Activated T-helper 17 cell treated with anti-CD3 and anti-CD28 coated beads, Interleukin-2, amount 50 U/mL, for 72 hours (primary cell): ENCODE results near the gene TAS2R60. TPM values are rescaled to one million over a fixed set of nuclear protein-coding genes. Genes with fewer than 3 reads are reported as not detected.

ENCODE experiments used
- ATAC-seq: fragments of 150-1000 bp; cut with Tn5 transposase; replicated peaks from 2 replicates; pipeline ENCODE4 v1.10.0; 2021; ENCODE audit warnings: mild to moderate bottlenecking, moderate library complexity
- H3K27ac Mint-ChIP-seq: one replicate; pipeline ENCODE4 v1.8.0; 2022; ENCODE audit warnings: mixed read lengths
- H3K27me3 Mint-ChIP-seq: one replicate; pipeline ENCODE4 v1.8.0; 2022; ENCODE audit warnings: mixed read lengths
- H3K36me3 Mint-ChIP-seq: one replicate; pipeline ENCODE4 v1.8.0; 2022; ENCODE audit warnings: low read depth, mild to moderate bottlenecking, mixed read lengths
- H3K4me1 Mint-ChIP-seq: one replicate; pipeline ENCODE4 v1.8.0; 2022; ENCODE audit warnings: mixed read lengths
- H3K4me3 Mint-ChIP-seq: one replicate; pipeline ENCODE4 v1.8.0; 2022; ENCODE audit warnings: mild to moderate bottlenecking, mixed read lengths
- H3K9me3 Mint-ChIP-seq: one replicate; pipeline ENCODE4 v1.8.0; 2022; ENCODE audit warnings: mixed read lengths
- total RNA-seq, 2 donors: library from RNA; stranded (reverse); gene quantifications; one replicate each; pipeline ENCODE4 v1.2.3, GENCODE V29; 2022

Gene TAS2R60
- total RNA-seq, 2 donors from 2014 or later: not detected

GRCh38 chr7:143492043-143492471 is 48.8 kb downstream of the TAS2R60 start:
- peak; percentile 75 for ATAC-seq
- Mint-ChIP-seq H3K9me3 (no peaks in the 10 kb centered on the region), H3K27ac (no peak overlapping the region)

GRCh38 chr7:143492799-143493739 is 49.8 kb downstream of the TAS2R60 start:
- peak; percentile 44 for ATAC-seq
- H3K4me1 Mint-ChIP-seq: peaks cover 20% of the 10 kb centered on the region
- no peaks in the 10 kb centered on the region for H3K36me3 Mint-ChIP-seq
- H3K9me3 Mint-ChIP-seq: no peaks in the 10 kb centered on the region
- peak overlapping the region; percentile 76 for H3K27ac Mint-ChIP-seq
- H3K4me3 Mint-ChIP-seq: peak overlapping the region; percentile 48
- H3K27me3 Mint-ChIP-seq: no peaks in the 10 kb centered on the region

More at GRCh38 chr7:143492043-143492471, 48.8 kb downstream of the TAS2R60 start:
- H3K36me3 Mint-ChIP-seq: no peaks in the 10 kb centered on the region
- no peaks in the 10 kb centered on the region for H3K27me3 Mint-ChIP-seq
- H3K4me3 Mint-ChIP-seq: no peak overlapping the region
- H3K4me1 Mint-ChIP-seq: peaks cover 20% of the 10 kb centered on the region

- Mint-ChIP-seq H3K27me3 (no peaks in the 10 kb centered on the region), H3K4me3 (peak overlapping the region; percentile 48), H3K9me3 (no peaks in the 10 kb centered on the region), H3K4me1 (peaks cover 20% of the 10 kb centered on the region), H3K27ac (peak overlapping the region; percentile 76), H3K36me3 (no peaks in the 10 kb centered on the region)
- peak; percentile 67 for ATAC-seq
Measured at GRCh38 chr7:143493751-143494150, 50.5 kb downstream of the TAS2R60 start.

Other genes with a start within 250 kb of the TAS2R60 start
- not detected for gene TAS2R40, start 221.4 kb upstream of the TAS2R60 start, total RNA-seq
- 100 to 1,000 TPM; 214 to 269 TPM for gene GSTK1, start 180.0 kb upstream of the TAS2R60 start, total RNA-seq
- 1 to 10 TPM in 1 of 2 donors, under 1 TPM in 1; 0.86 to 1.9 TPM for gene TMEM139, start 158.5 kb upstream of the TAS2R60 start, total RNA-seq
- 100 to 1,000 TPM; 110 to 119 TPM for gene CASP2, start 155.1 kb upstream of the TAS2R60 start, total RNA-seq
- gene CLCN1, start 127.3 kb upstream of the TAS2R60 start, total RNA-seq: under 1 TPM in 1 of 2 donors, not detected in 1; 0.11 TPM
- gene FAM131B, start 80.7 kb upstream of the TAS2R60 start, total RNA-seq: 1 to 10 TPM in 1 of 2 donors, under 1 TPM in 1; 0.85 to 1.1 TPM
- 100 to 1,000 TPM; 116 to 146 TPM for gene ZYX, start 62.1 kb upstream of the TAS2R60 start, total RNA-seq
- gene EPHA1, start 34.6 kb upstream of the TAS2R60 start, total RNA-seq: 1 to 10 TPM in 1 of 2 donors, under 1 TPM in 1; 0.65 to 1.8 TPM
- not detected for gene TAS2R41, start 34.4 kb downstream of the TAS2R60 start, total RNA-seq
- gene CTAGE15, start 128.3 kb downstream of the TAS2R60 start, total RNA-seq: 1 to 10 TPM in 1 of 2 donors, under 1 TPM in 1; 0.56 to 2.7 TPM
- gene TCAF2, start 177.5 kb downstream of the TAS2R60 start, total RNA-seq: 100 to 1,000 TPM in 1 of 2 donors, 10 to 100 TPM in 1; 73.1 to 106 TPM